Adrenal gland (tissue), 12 donors: ENCODE measurements around the gene CIAO3. TPM values are rescaled to one million over a fixed set of nuclear protein-coding genes. Genes with fewer than 3 reads are reported as not detected.
"Not testable (repeated sequence)": the region's sequence is repeated elsewhere in the genome, so short reads cannot be mapped to it uniquely, and the experiment has no call there.

Source experiments
- DNase-seq, 7 donors: peaks; one replicate each; pipeline ENCODE4 v3.0.0-alpha.2; 2019 to 2020
- H3K27ac ChIP-seq, 5 donors: fragments of 200-600 bp; sonication (generic) in 4 of 5; 1 replicate in 3 of 5; 2 replicates in 2 of 5; pipeline versions ENCODE4 v1.5.1 to v1.8.0; 2016 to 2020; ENCODE audit warnings: mild to moderate bottlenecking in 1 of 5
- H3K27me3 ChIP-seq: fragments of 200-600 bp; 2 replicates; pipeline ENCODE4 v1.8.0; 2021
- H3K36me3 ChIP-seq, 2 donors: fragments of 200-600 bp; replicated peaks in 1 of 2; 1 replicate in 1 of 2; 2 replicates in 1 of 2; pipeline versions ENCODE4 v1.5.1 to v1.8.0; 2018 to 2022
- H3K4me1 ChIP-seq, 2 donors: fragments of 200-600 bp; replicated peaks in 1 of 2; 1 replicate in 1 of 2; 2 replicates in 1 of 2; pipeline versions ENCODE4 v1.5.1 to v1.8.0; 2018 to 2021
- H3K4me3 ChIP-seq, 4 donors: fragments of 200-600 bp; sonication (generic) in 3 of 4; one replicate each; pipeline ENCODE4 v1.5.1; 2016 to 2018
- H3K9me3 ChIP-seq, 3 donors: fragments of 200-600 bp; sonication (generic) in 1 of 3; replicated peaks in 1 of 3; 1 replicate in 2 of 3; 2 replicates in 1 of 3; pipeline versions ENCODE4 v1.5.1 to v1.8.0; 2016 to 2021
- CTCF ChIP-seq, 6 experiments: fragments of 450-650 bp in 4 of 6; fragments of 200-600 bp in 2 of 6; sonication (generic) in 1 of 6; IDR thresholded peaks; 1 replicate in 5 of 6; 2 replicates in 1 of 6; pipeline versions ENCODE4 v1.5.1 to v1.8.0; 2016 to 2021; ENCODE audit warnings: antibody characterized with exemption in 6 of 6, mild to moderate bottlenecking in 2 of 6, moderate library complexity in 1 of 6
- POLR2A ChIP-seq, 2 donors: fragments of 450-650 bp; IDR thresholded peaks; one replicate each; pipeline ENCODE4 v1.6.1; 2017; ENCODE audit warnings: antibody characterized with exemption in 2 of 2, mild to moderate bottlenecking in 2 of 2, moderate library complexity in 1 of 2
- WGBS, 4 donors: extraction: QIAGEN DNeasy Blood & Tissue Kit in 2 of 4; methylation state at CpG; one replicate each; pipeline versions ENCODE4 v1.1.5 to v1.1.7; 2013 to 2017; 5-methylcytosine and 5-hydroxymethylcytosine counted together
- intact Hi-C, 2 donors: fragments of 100-400 bp; cut with DNase I; formaldehyde crosslinking; loops; one replicate each; pipeline versions ENCODE4 v1.14.1 to v1.15.0; 2022 to 2023
- polyA plus RNA-seq, 3 donors: library from polyadenylated mRNA; stranded (reverse); fragments of 200-250 nt in 2 of 3; fragments of 350-450 nt in 1 of 3; fragmentation: Illumina TruSeq in 1 of 3; extraction: RNeasy Lipid Tissue Mini Kit (QIAGEN cat#74804) in 1 of 3; gene quantifications; one replicate each; pipeline ENCODE4 v1.2.3, GENCODE V29; 2013 to 2014
- total RNA-seq, 9 donors: library from RNA; depleted of rRNA in 4 of 9; stranded (reverse); fragments of >200 nt in 4 of 9; fragments of 120-200 nt in 1 of 9; fragmentation: NEBNext Ultra II Directional in 1 of 9; extraction: Animal tissue kit (Norgen Biotek cat#: 25700) in 1 of 9; gene quantifications; one replicate each; pipeline versions ENCODE4 v1.1.0 to v1.2.4, GENCODE V29; 2013 to 2023
- donor health status: healthy with polysubstance abuse.
- donor health status: Bipolar disorder and iron deficiency.
- donor health status: DM: yes; HTN: yes; CAD: no.
- donor health status: DM: no; HTN: no; CAD: no.
- donor health status: DM: no; HTN: no; CAD: no.
- donor health status: DM: yes; HTN: yes; CAD: no.

Gene CIAO3
- total and polyA plus RNA-seq, 12 donors, result 8.9 to 99.4 (median 29.5) TPM

- intact Hi-C loops, result no loop called here
- no peak for DNase-seq
- WGBS, 4 donors, result 84 to 88% (median 85%) methylated on average over 18 to 34 of the region's 34 CpGs
- H3K27me3 ChIP-seq, result no peaks in the 10 kb centered on the region
- no peaks in the 10 kb centered on the region for H3K36me3 ChIP-seq
- TF ChIP-seq CTCF (IDR thresholded peaks at IDR 0.05) (no peak), POLR2A (IDR thresholded peaks at IDR 0.05) (no peak)
- no peak overlapping the region for H3K4me3 ChIP-seq
- no peaks in the 10 kb centered on the region for H3K9me3 ChIP-seq
- no peaks in the 10 kb centered on the region for H3K4me1 ChIP-seq
- no peak overlapping the region for H3K27ac ChIP-seq
Observed at GRCh38 chr16:759110-759910, 18.5 kb upstream of the CIAO3 start.

- TF ChIP-seq CTCF (IDR thresholded peaks at IDR 0.05), result no peak
- no peak for TF ChIP-seq POLR2A (IDR thresholded peaks at IDR 0.05)
- intact Hi-C loops, result no loop called here
- Histone ChIP-seq H3K36me3 (no peaks in the 10 kb centered on the region), H3K27me3 (no peaks in the 10 kb centered on the region), H3K27ac (no peak overlapping the region), H3K4me1 (no peaks in the 10 kb centered on the region), H3K9me3 (no peaks in the 10 kb centered on the region), H3K4me3 (no peak overlapping the region)
- 87 to 90% (median 89%) methylated on average over 5 of the region's 5 CpGs for WGBS, 4 donors
- no peak for DNase-seq
Observed at GRCh38 chr16:756428-756827, 15.6 kb upstream of the CIAO3 start.

GRCh38 chr16:754656-755055, 13.9 kb upstream of the CIAO3 start:
- Histone ChIP-seq H3K9me3 (no peaks in the 10 kb centered on the region), H3K36me3 (no peaks in the 10 kb centered on the region), H3K4me3 (no peak overlapping the region), H3K27me3 (no peaks in the 10 kb centered on the region), H3K27ac (no peak overlapping the region), H3K4me1 (no peaks in the 10 kb centered on the region)
- intact Hi-C loops, result no loop called here
- TF ChIP-seq CTCF (IDR thresholded peaks at IDR 0.05) (no peak), POLR2A (IDR thresholded peaks at IDR 0.05) (no peak)
- 51 to 58% (median 54%) methylated on average over 11 of the region's 11 CpGs for WGBS, 4 donors
- DNase-seq, result no peak

- H3K9me3 ChIP-seq, DNase-seq, H3K4me3 ChIP-seq, H3K27ac ChIP-seq, intact Hi-C loops, H3K27me3 ChIP-seq, H3K36me3 ChIP-seq, H3K4me1 ChIP-seq: not testable (repeated sequence)
- 73 to 91% (median 79%) methylated on average over 11 of the region's 11 CpGs for WGBS, 4 donors
Observed at GRCh38 chr16:754121-754607, 13.4 kb upstream of the CIAO3 start.

- Histone ChIP-seq H3K4me1 (no peaks in the 10 kb centered on the region), H3K27me3 (no peaks in the 10 kb centered on the region), H3K9me3 (no peaks in the 10 kb centered on the region), H3K27ac (no peak overlapping the region), H3K4me3 (no peak overlapping the region), H3K36me3 (no peaks in the 10 kb centered on the region)
- no peak for TF ChIP-seq CTCF (IDR thresholded peaks at IDR 0.05)
- no peak for TF ChIP-seq POLR2A (IDR thresholded peaks at IDR 0.05)
- no peak for DNase-seq
- WGBS, 4 donors, result 32 to 43% (median 38%) methylated on average over 10 of the region's 10 CpGs
- intact Hi-C loops, result no loop called here
Observed at GRCh38 chr16:752007-752312, 11.2 kb upstream of the CIAO3 start.
